ENCODE measurements around the gene C1orf21.

The C1orf21 gene

GRCh38 chr1:184555665-184556641 is 169.1 kb downstream of the C1orf21 start:
- DNase-seq (ENCODE audit: low spot score), result peak; percentile 91

GRCh38 chr1:184556665-184557064 is 169.8 kb downstream of the C1orf21 start:
- peak; percentile 92 for DNase-seq (ENCODE audit: low spot score)

- no peak for DNase-seq (ENCODE audit: low spot score)
Observed at GRCh38 chr1:184557423-184558347, 170.9 kb downstream of the C1orf21 start.

GRCh38 chr1:184558691-184559090 is 171.9 kb downstream of the C1orf21 start:
- no peak for DNase-seq (ENCODE audit: low spot score)

GRCh38 chr1:184559117-184559713 is 172.4 kb downstream of the C1orf21 start:
- no peak for DNase-seq (ENCODE audit: low spot score)

GRCh38 chr1:184562806-184563205 is 176.0 kb downstream of the C1orf21 start:
- DNase-seq (ENCODE audit: low spot score), result no peak

GRCh38 chr1:184563308-184563707 is 176.5 kb downstream of the C1orf21 start:
- DNase-seq (ENCODE audit: low spot score), result peak; percentile 39

- DNase-seq (ENCODE audit: low spot score), result no peak
Observed at GRCh38 chr1:184567009-184567408, 180.2 kb downstream of the C1orf21 start.

GRCh38 chr1:184567637-184568036 is 180.8 kb downstream of the C1orf21 start:
- DNase-seq (ENCODE audit: low spot score), result peak; percentile 25

GRCh38 chr1:184568148-184568547 is 181.3 kb downstream of the C1orf21 start:
- DNase-seq (ENCODE audit: low spot score), result no peak

- no peak for DNase-seq (ENCODE audit: low spot score)
Observed at GRCh38 chr1:184569106-184569505, 182.3 kb downstream of the C1orf21 start.

- DNase-seq (ENCODE audit: low spot score), result no peak
Observed at GRCh38 chr1:184574588-184574987, 187.8 kb downstream of the C1orf21 start.

GRCh38 chr1:184576822-184577221 is 190.0 kb downstream of the C1orf21 start:
- no peak for DNase-seq (ENCODE audit: low spot score)

- no peak for DNase-seq (ENCODE audit: low spot score)
Observed at GRCh38 chr1:184577319-184577718, 190.5 kb downstream of the C1orf21 start.

- DNase-seq (ENCODE audit: low spot score), result no peak
Observed at GRCh38 chr1:184582411-184582810, 195.6 kb downstream of the C1orf21 start.

- DNase-seq (ENCODE audit: low spot score), result no peak
Observed at GRCh38 chr1:184583849-184584248, 197.0 kb downstream of the C1orf21 start.

- DNase-seq (ENCODE audit: low spot score), result no peak
Observed at GRCh38 chr1:184588701-184589100, 201.9 kb downstream of the C1orf21 start.

GRCh38 chr1:184590163-184590750 is 203.4 kb downstream of the C1orf21 start:
- peak; percentile 52 for DNase-seq (ENCODE audit: low spot score)

- no peak for DNase-seq (ENCODE audit: low spot score)
Observed at GRCh38 chr1:184593597-184593996, 206.8 kb downstream of the C1orf21 start.

- DNase-seq (ENCODE audit: low spot score), result no peak
Observed at GRCh38 chr1:184595596-184595995, 208.8 kb downstream of the C1orf21 start.

- no peak for DNase-seq (ENCODE audit: low spot score)
Observed at GRCh38 chr1:184596950-184597645, 210.3 kb downstream of the C1orf21 start.
